Measurements from ENCODE around the gene ASPG. TPM values are rescaled to one million over a fixed set of nuclear protein-coding genes. Genes with fewer than 3 reads are reported as not detected.

The ASPG gene
- total RNA-seq, 1 donor from 2014 or later, result not detected

- peak in 1 of 2 donors; percentile 28 for DNase-seq (ENCODE audit: low read depth in 2 of 2)
These were observed 49.8 kb downstream of the ASPG start for GRCh38 chr14:104135121-104135903.

GRCh38 chr14:104135904-104136471, 50.5 kb downstream of the ASPG start:
- DNase-seq (ENCODE audit: low read depth in 2 of 2), result no peak

GRCh38 chr14:104136472-104137296, 51.2 kb downstream of the ASPG start:
- DNase-seq (ENCODE audit: low read depth in 2 of 2), result no peak

- peak; percentile 36 to 43 for DNase-seq (ENCODE audit: low read depth in 2 of 2)
These were observed 52.0 kb downstream of the ASPG start for GRCh38 chr14:104137297-104138097.

GRCh38 chr14:104138098-104138717, 52.7 kb downstream of the ASPG start, which contains the start of gene KIF26A:
TSS of gene KIF26A (plus strand) at chr14:104138587. CDS start at chr14:104138723, 136 bp downstream.
- DNase-seq (ENCODE audit: low read depth in 2 of 2), result peak in 1 of 2 donors; percentile 26

GRCh38 chr14:104138718-104139459, 53.4 kb downstream of the ASPG start:
- DNase-seq (ENCODE audit: low read depth in 2 of 2), result no peak

GRCh38 chr14:104139460-104140212, 54.1 kb downstream of the ASPG start:
- DNase-seq (ENCODE audit: low read depth in 2 of 2), result no peak

- DNase-seq (ENCODE audit: low read depth in 2 of 2), result no peak
These were observed 54.6 kb downstream of the ASPG start for GRCh38 chr14:104140213-104140462.

- no peak for DNase-seq (ENCODE audit: low read depth in 2 of 2)
These were observed 55.2 kb downstream of the ASPG start for GRCh38 chr14:104140463-104141331.

GRCh38 chr14:104141621-104142091, 56.2 kb downstream of the ASPG start:
- DNase-seq (ENCODE audit: low read depth in 2 of 2), result no peak

- DNase-seq (ENCODE audit: low read depth in 2 of 2), result no peak
These were observed 56.8 kb downstream of the ASPG start for GRCh38 chr14:104142136-104142945.

- no peak for DNase-seq (ENCODE audit: low read depth in 2 of 2)
These were observed 57.5 kb downstream of the ASPG start for GRCh38 chr14:104142946-104143470.

GRCh38 chr14:104143521-104144452, 58.3 kb downstream of the ASPG start:
- no peak for DNase-seq (ENCODE audit: low read depth in 2 of 2)

GRCh38 chr14:104144453-104144790, 58.9 kb downstream of the ASPG start:
- no peak for DNase-seq (ENCODE audit: low read depth in 2 of 2)

- no peak for DNase-seq (ENCODE audit: low read depth in 2 of 2)
These were observed 59.7 kb downstream of the ASPG start for GRCh38 chr14:104144911-104145825.
